IMR-90 (cell line): ENCODE results near the gene AAR2. TPM values are rescaled to one million over a fixed set of nuclear protein-coding genes. Genes with fewer than 3 reads are reported as not detected.

Experiments
- ATAC-seq: fragments of 200-7000 bp; cut with Tn5 transposase; 2 replicates; pipeline ENCODE4 v1.9.1; 2020; ENCODE audit warnings: low read depth, mild to moderate bottlenecking, moderate library complexity
- BruUV-seq: library from RNA; stranded (reverse); fragments of 400-500 nt; replicated peaks from 2 replicates; lab custom pipeline; 2021; lab: Mats Ljungman, UMichigan
- CTCF ChIA-PET: fragments of 300-600 bp; formaldehyde crosslinking; extraction: SDS; loops from one replicate; lab custom pipeline; 2021; ENCODE audit warnings: antibody characterized with exemption; lab: Yijun Ruan, JAX
- POLR2A ChIA-PET: fragments of 300-600 bp; sonication (Branson Sonifier 250); formaldehyde crosslinking; loops from one replicate; lab custom pipeline; 2022; ENCODE audit warnings: antibody characterized with exemption; ENCODE audit not compliant: unreplicated experiment; lab: Charles Lee
- DNase-seq: peaks from one replicate; pipeline ENCODE4 v3.0.0; 2013
- H2AFZ ChIP-seq: replicated peaks from 2 replicates; pipeline ENCODE3; 2013; ENCODE audit warnings: low read length, mild to moderate bottlenecking; ENCODE audit not compliant: poor library complexity
- H2AK5ac ChIP-seq: 2 replicates; pipeline ENCODE4 v1.6.1; 2013; ENCODE audit warnings: low read depth, low read length, inconsistent platforms
- H2AK9ac ChIP-seq: replicated peaks from 2 replicates; pipeline ENCODE3; 2013; ENCODE audit warnings: mild to moderate bottlenecking, low read depth, low read length, moderate library complexity; ENCODE audit not compliant: poor library complexity
- H2BK120ac ChIP-seq: 2 replicates; pipeline ENCODE4 v1.6.1; 2013; ENCODE audit warnings: low read depth, low read length, inconsistent platforms
- H2BK15ac ChIP-seq: 3 replicates; pipeline ENCODE4 v1.6.1; 2013; ENCODE audit warnings: low read depth, low read length, inconsistent platforms
- H2BK20ac ChIP-seq: 2 replicates; pipeline ENCODE4 v1.6.1; 2013; ENCODE audit warnings: low read depth, mild to moderate bottlenecking, inconsistent platforms, low read length, moderate library complexity
- H2BK5ac ChIP-seq: 2 replicates; pipeline ENCODE4 v1.6.1; 2013; ENCODE audit warnings: mild to moderate bottlenecking, low read depth, low read length, inconsistent platforms; ENCODE audit not compliant: poor library complexity, severe bottlenecking
- H3K14ac ChIP-seq: replicated peaks from 2 replicates; pipeline ENCODE4 v1.6.1; 2013; ENCODE audit warnings: low read depth, low read length, inconsistent platforms
- H3K18ac ChIP-seq: 2 replicates; pipeline ENCODE4 v1.6.1; 2013; ENCODE audit warnings: low read depth, low read length, control low read depth
- H3K23ac ChIP-seq: 2 replicates; pipeline ENCODE4 v1.6.1; 2013; ENCODE audit warnings: low read depth, low read length, inconsistent platforms
- H3K27ac ChIP-seq: 2 replicates; pipeline ENCODE4 v1.5.1; 2013; ENCODE audit warnings: mild to moderate bottlenecking, control low read depth, low read length; ENCODE audit not compliant: insufficient read depth
- H3K27me3 ChIP-seq: 2 replicates; pipeline ENCODE4 v1.6.1; 2013; ENCODE audit warnings: low read length; ENCODE audit not compliant: control insufficient read depth, insufficient read depth
- H3K36me3 ChIP-seq: 2 replicates; pipeline ENCODE4 v1.6.1; 2013; ENCODE audit warnings: low read length, mixed read lengths; ENCODE audit not compliant: control insufficient read depth, insufficient read depth
- H3K4ac ChIP-seq: 2 replicates; pipeline ENCODE4 v1.6.1; 2013; ENCODE audit warnings: low read depth, low read length, inconsistent platforms
- H3K4me1 ChIP-seq: 2 replicates; pipeline ENCODE4 v1.6.1; 2013; ENCODE audit warnings: low read length, mixed read lengths; ENCODE audit not compliant: control insufficient read depth, insufficient read depth
- H3K4me2 ChIP-seq: 2 replicates; pipeline ENCODE4 v1.6.1; 2013; ENCODE audit warnings: low read depth, mild to moderate bottlenecking, control low read depth, low read length, moderate library complexity
- H3K4me3 ChIP-seq: 2 replicates; pipeline ENCODE4 v1.5.1; 2013; ENCODE audit warnings: low read depth, mild to moderate bottlenecking, control low read depth, low read length, moderate library complexity; ENCODE audit not compliant: insufficient read depth
- H3K56ac ChIP-seq: 2 replicates; pipeline ENCODE4 v1.6.1; 2013; ENCODE audit warnings: low read length, inconsistent platforms; ENCODE audit not compliant: insufficient read depth; ENCODE audit errors: extremely low read depth
- H3K79me1 ChIP-seq, 2 experiments: 2 replicates each; pipeline ENCODE4 v1.6.1; 2013; ENCODE audit warnings: low read length in 2 of 2, inconsistent platforms in 1 of 2, low read depth in 1 of 2
- H3K9ac ChIP-seq: 2 replicates; pipeline ENCODE4 v1.6.1; 2013; ENCODE audit warnings: low read depth, low read length, control low read depth
- H3K9me1 ChIP-seq: 2 replicates; pipeline ENCODE4 v1.6.1; 2013; ENCODE audit warnings: low read length, inconsistent platforms; ENCODE audit not compliant: insufficient read depth
- H3K9me3 ChIP-seq: 2 replicates; pipeline ENCODE4 v1.6.1; 2013; ENCODE audit warnings: low read length; ENCODE audit not compliant: control insufficient read depth, insufficient read depth
- H4K20me1 ChIP-seq: 2 replicates; pipeline ENCODE4 v1.6.1; 2013; ENCODE audit warnings: low read length, inconsistent platforms; ENCODE audit not compliant: insufficient read depth
- H4K5ac ChIP-seq: 2 replicates; pipeline ENCODE4 v1.6.1; 2013; ENCODE audit warnings: mild to moderate bottlenecking, low read depth, low read length, control low read depth
- H4K8ac ChIP-seq, 2 experiments: 2 replicates each; pipeline ENCODE4 v1.6.1; 2013; ENCODE audit warnings: low read depth in 2 of 2, low read length in 2 of 2, control low read depth in 1 of 2, inconsistent platforms in 1 of 2
- H4K91ac ChIP-seq: 2 replicates; pipeline ENCODE4 v1.6.1; 2013; ENCODE audit warnings: low read depth, low read length, inconsistent platforms; ENCODE audit not compliant: insufficient read depth
- BHLHE40 ChIP-seq: fragments of 150-350 bp; IDR thresholded peaks from 2 replicates; pipeline ENCODE4 v1.6.1; 2016; ENCODE audit warnings: mild to moderate bottlenecking, low read depth, low read length
- CEBPB ChIP-seq: IDR thresholded peaks from 2 replicates; pipeline ENCODE4 v1.6.1; 2012; ENCODE audit warnings: low read depth, low read length, improper control_type of control experiment
- CHD1 ChIP-seq: IDR thresholded peaks from 2 replicates; pipeline ENCODE4 v1.6.1; 2012; ENCODE audit warnings: low read depth, low read length, improper control_type of control experiment
- FOS ChIP-seq: fragments of 150-350 bp; IDR thresholded peaks from 2 replicates; pipeline ENCODE4 v1.6.1; 2016; ENCODE audit warnings: low read depth, low read length
- MAFK ChIP-seq: IDR thresholded peaks from 2 replicates; pipeline ENCODE4 v1.6.1; 2012; ENCODE audit warnings: low read depth, low read length, improper control_type of control experiment
- MAZ ChIP-seq: IDR thresholded peaks from 2 replicates; pipeline ENCODE4 v1.6.1; 2012; ENCODE audit warnings: low read depth, mild to moderate bottlenecking, low read length, improper control_type of control experiment, moderate library complexity, borderline replicate concordance
- MXI1 ChIP-seq: IDR thresholded peaks from 2 replicates; pipeline ENCODE4 v1.6.1; 2012; ENCODE audit warnings: low read depth, mild to moderate bottlenecking, low read length, moderate library complexity, borderline replicate concordance
- NFE2L2 ChIP-seq: fragments of 150-350 bp; IDR thresholded peaks from 2 replicates; pipeline ENCODE4 v1.6.1; 2016; ENCODE audit warnings: low read depth, mild to moderate bottlenecking, low read length
- POLR2A ChIP-seq: IDR thresholded peaks from 2 replicates; pipeline ENCODE4 v1.6.1; 2012; ENCODE audit warnings: mild to moderate bottlenecking, low read depth, low read length
- RAD21 ChIP-seq: IDR thresholded peaks from 2 replicates; pipeline ENCODE4 v1.6.1; 2012; ENCODE audit warnings: low read length, improper control_type of control experiment
- RCOR1 ChIP-seq: IDR thresholded peaks from 2 replicates; pipeline ENCODE4 v1.6.1; 2012; ENCODE audit warnings: mild to moderate bottlenecking, low read length, improper control_type of control experiment; ENCODE audit not compliant: insufficient replicate concordance
- RFX5 ChIP-seq: IDR thresholded peaks from 2 replicates; pipeline ENCODE4 v1.8.0; 2012; ENCODE audit warnings: low read depth, mild to moderate bottlenecking, low read length, moderate library complexity
- SMC3 ChIP-seq: fragments of 150-350 bp; IDR thresholded peaks from 2 replicates; pipeline ENCODE4 v1.6.1; 2016; ENCODE audit warnings: low read depth, mild to moderate bottlenecking, antibody characterized with exemption, low read length, moderate library complexity
- WGBS, 2 experiments: methylation state at CpG; one replicate each; pipeline versions ENCODE4 v1.1.5 to v1.1.7; 2013; ENCODE audit warnings: missing lambda C conversion rate in 2 of 2; ENCODE audit not compliant: insufficient read length in 1 of 2; ENCODE audit errors: extremely low coverage in 2 of 2; 5-methylcytosine and 5-hydroxymethylcytosine counted together
- dilution Hi-C: fragments of 300-500 bp; cut with HindIII; formaldehyde crosslinking; loops from one replicate; pipeline ENCODE4 v1.14.3; 2018; ENCODE audit warnings: low sequenced_read_pairs; ENCODE audit not compliant: unreplicated experiment
- in situ Hi-C: fragments of 300-500 bp; cut with MboI; formaldehyde crosslinking; loops from 3 replicates; pipeline ENCODE4 v1.14.3; 2019; ENCODE audit warnings: low sequenced_read_pairs, inconsistent platforms, mixed read lengths
- intact Hi-C: fragments of 100-400 bp; cut with micrococcal nuclease; formaldehyde crosslinking; loops from 2 replicates; pipeline ENCODE4 v1.10.0; 2022
- polyA plus RNA-seq, 3 experiments: library from polyadenylated mRNA; depleted of rRNA; stranded (reverse); fragments of >200 nt; gene quantifications; 2 replicates each; pipeline ENCODE4 v1.2.3, GENCODE V29; 2012; ENCODE audit warnings: low replicate concordance in 1 of 3
- total RNA-seq: library from RNA; depleted of rRNA; stranded (reverse); fragments of >200 nt; gene quantifications from 2 replicates; pipeline ENCODE4 v1.2.3, GENCODE V29; 2012
- TF ChIP-seq, protein P1 (sequence below): fragments of 150-350 bp; IDR thresholded peaks from 2 replicates; pipeline ENCODE4 v1.6.1; 2017; ENCODE audit warnings: mild to moderate bottlenecking, antibody characterized with exemption, low read length, low read depth
- TF ChIP-seq, protein P2 (sequence below): conservative IDR thresholded peaks from 2 replicates; pipeline ENCODE4 v1.5.1; 2012; ENCODE audit warnings: mild to moderate bottlenecking, low read depth, low read length, improper control_type of control experiment
- TF ChIP-seq, protein P3 (sequence below): fragments of 150-350 bp; IDR thresholded peaks from 2 replicates; pipeline ENCODE4 v1.6.1; 2016; ENCODE audit warnings: low read depth, mild to moderate bottlenecking, low read length, moderate library complexity, borderline replicate concordance

The AAR2 gene
- total and polyA plus RNA-seq, 2 of the 4 experiments (the other 2 are of a cell fraction): 28.2 to 35.8 TPM

DNA sequence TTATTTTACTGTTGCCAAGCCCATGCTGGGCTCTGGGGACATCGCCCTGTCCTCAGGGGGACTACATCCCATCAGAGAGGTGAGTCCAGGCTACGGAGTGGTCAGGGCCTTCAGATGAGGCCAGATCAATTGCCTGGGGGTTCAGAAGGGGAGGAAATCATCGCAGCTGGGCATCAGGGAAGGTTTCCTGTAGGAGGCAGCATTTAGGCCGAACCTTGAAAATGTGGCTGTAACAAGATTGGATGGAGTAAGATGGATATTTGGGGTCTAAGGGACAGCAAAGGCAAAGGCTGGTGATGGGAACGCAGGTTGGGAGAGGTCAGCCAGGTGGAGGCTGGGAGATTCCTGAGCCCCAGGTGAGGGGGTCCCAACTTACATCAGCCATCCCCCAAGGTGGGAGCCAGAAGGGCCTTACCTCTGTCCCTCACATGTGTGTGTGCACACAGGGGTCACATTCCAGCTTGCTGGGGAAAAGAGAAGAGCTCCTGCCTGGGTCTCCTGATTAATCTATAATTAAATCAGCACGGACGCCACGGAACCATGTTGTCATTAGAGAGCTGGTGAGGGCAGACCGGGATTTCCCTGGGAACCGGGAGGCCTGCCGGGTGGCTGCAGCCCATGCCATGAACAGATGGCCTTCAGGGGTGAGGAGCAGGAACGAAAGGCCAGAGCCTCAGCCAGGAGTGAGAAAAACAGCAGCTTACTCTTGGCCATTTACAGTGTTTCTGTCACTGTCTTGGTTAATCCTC lies 39.3 kb downstream of the AAR2 start:
- Histone ChIP-seq H4K91ac (no peak overlapping the region), H3K18ac (no peak overlapping the region), H3K27me3 (peaks cover 66% of the 10 kb centered on the region), H4K20me1 (no peaks in the 10 kb centered on the region), H4K8ac (no peak overlapping the region), H3K9me1 (no peaks in the 10 kb centered on the region), H3K79me1 (no peaks in the 10 kb centered on the region), H3K36me3 (no peaks in the 10 kb centered on the region), H2AFZ (no peak overlapping the region), H3K9me3 (no peaks in the 10 kb centered on the region), H3K9ac (no peak overlapping the region), H3K27ac (no peak overlapping the region), H3K23ac (no peak overlapping the region), H3K56ac (no peak overlapping the region), H2AK9ac (no peak overlapping the region), H3K4me3 (no peak overlapping the region), H2BK20ac (no peak overlapping the region), H4K5ac (no peak overlapping the region), H3K14ac (no peak overlapping the region), H3K4ac (no peak overlapping the region), H2BK5ac (no peak overlapping the region), H3K4me2 (no peak overlapping the region), H2AK5ac (no peak overlapping the region), H2BK120ac (no peak overlapping the region), H3K4me1 (no peaks in the 10 kb centered on the region), H2BK15ac (no peak overlapping the region)
- TF ChIP-seq BHLHE40 (no peak), MXI1 (no peak), RAD21 (no peak), FOS (no peak), RCOR1 (no peak), POLR2A (no peak), SMC3 (no peak), CEBPB (no peak), RFX5 (no peak), NFE2L2 (no peak), MAZ (no peak), MAFK (no peak), CHD1 (no peak)
- TF ChIP-seq, protein P1, sequence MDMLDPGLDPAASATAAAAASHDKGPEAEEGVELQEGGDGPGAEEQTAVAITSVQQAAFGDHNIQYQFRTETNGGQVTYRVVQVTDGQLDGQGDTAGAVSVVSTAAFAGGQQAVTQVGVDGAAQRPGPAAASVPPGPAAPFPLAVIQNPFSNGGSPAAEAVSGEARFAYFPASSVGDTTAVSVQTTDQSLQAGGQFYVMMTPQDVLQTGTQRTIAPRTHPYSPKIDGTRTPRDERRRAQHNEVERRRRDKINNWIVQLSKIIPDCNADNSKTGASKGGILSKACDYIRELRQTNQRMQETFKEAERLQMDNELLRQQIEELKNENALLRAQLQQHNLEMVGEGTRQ: no peak
- TF ChIP-seq, protein P2, sequence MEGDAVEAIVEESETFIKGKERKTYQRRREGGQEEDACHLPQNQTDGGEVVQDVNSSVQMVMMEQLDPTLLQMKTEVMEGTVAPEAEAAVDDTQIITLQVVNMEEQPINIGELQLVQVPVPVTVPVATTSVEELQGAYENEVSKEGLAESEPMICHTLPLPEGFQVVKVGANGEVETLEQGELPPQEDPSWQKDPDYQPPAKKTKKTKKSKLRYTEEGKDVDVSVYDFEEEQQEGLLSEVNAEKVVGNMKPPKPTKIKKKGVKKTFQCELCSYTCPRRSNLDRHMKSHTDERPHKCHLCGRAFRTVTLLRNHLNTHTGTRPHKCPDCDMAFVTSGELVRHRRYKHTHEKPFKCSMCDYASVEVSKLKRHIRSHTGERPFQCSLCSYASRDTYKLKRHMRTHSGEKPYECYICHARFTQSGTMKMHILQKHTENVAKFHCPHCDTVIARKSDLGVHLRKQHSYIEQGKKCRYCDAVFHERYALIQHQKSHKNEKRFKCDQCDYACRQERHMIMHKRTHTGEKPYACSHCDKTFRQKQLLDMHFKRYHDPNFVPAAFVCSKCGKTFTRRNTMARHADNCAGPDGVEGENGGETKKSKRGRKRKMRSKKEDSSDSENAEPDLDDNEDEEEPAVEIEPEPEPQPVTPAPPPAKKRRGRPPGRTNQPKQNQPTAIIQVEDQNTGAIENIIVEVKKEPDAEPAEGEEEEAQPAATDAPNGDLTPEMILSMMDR: no peak
- TF ChIP-seq, protein P3, sequence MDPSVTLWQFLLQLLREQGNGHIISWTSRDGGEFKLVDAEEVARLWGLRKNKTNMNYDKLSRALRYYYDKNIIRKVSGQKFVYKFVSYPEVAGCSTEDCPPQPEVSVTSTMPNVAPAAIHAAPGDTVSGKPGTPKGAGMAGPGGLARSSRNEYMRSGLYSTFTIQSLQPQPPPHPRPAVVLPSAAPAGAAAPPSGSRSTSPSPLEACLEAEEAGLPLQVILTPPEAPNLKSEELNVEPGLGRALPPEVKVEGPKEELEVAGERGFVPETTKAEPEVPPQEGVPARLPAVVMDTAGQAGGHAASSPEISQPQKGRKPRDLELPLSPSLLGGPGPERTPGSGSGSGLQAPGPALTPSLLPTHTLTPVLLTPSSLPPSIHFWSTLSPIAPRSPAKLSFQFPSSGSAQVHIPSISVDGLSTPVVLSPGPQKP: no peak
- POLR2A ChIA-PET: no interaction called here
- CTCF ChIA-PET: no interaction called here
- no peak for ATAC-seq
- dilution Hi-C loops (no loop called here), intact Hi-C loops (no loop called here), in situ Hi-C loops (no loop called here)
- 57% methylated on average over 1 of the region's 12 CpGs; no CpG with 5 or more reads in 1 of the 2 experiments for WGBS, 2 experiments
- BruUV-seq: no TSS peak
- DNase-seq: no peak
